GM18505 (cell line): Measurements from ENCODE around the gene YTHDF1.

Experiments
- ATAC-seq: cut with Tn5 transposase; IDR thresholded peaks from one replicate; pipeline ENCODE4 v1.9.1; 2021; ENCODE audit not compliant: unreplicated experiment
- POLR2A ChIP-seq: IDR thresholded peaks from 4 replicates; pipeline ENCODE4 v1.6.1; 2011; ENCODE audit warnings: borderline replicate concordance; ENCODE audit not compliant: insufficient read depth, insufficient read length; ENCODE audit errors: extremely low read depth

Gene YTHDF1

DNA sequence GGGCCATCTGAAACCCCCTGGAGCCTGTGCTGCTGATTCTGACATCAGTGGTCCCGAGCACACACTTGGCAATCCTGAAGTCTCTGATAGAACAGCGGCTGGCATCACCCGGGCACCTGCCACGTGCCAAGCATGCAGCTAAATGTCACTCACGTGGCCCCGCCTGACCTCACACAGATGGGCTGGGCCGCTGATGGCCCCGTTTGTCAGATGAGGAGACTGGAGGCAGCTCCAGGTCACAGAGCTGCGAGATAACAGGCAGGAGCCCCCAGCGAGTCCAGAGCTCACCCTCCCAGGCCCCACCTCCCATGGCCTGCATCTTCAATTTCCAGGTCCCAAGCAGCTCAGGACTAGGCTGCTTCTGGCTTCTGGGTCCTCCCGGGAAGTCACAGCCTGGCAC lies 67.2 kb downstream of the YTHDF1 start:
- ATAC-seq = no peak
- no peak for TF ChIP-seq POLR2A

DNA sequence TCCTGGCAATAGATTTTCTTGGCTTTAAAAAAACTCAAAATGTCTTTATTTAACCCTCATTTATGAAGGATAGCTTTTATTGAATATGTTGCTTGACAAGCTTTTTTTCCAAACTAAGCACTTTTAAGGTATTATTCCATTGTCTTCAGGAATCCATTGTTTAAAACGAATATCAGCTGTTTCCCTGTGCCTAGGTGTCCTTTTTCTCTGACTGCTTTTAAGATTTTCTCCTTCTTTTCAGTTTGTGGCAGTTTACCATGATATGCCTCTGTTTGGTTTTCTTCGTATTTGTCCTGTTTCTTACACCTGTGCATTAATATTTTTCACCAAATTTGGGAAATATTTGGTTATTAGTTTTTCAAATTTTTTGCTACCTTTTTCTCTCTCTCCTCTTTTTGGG lies 68.4 kb downstream of the YTHDF1 start:
- TF ChIP-seq POLR2A = no peak
- no peak for ATAC-seq
